ENCODE measurements around the gene CMSS1.

CMSS1 gene

GRCh38 chr3:100171211-100171914 is 353.7 kb downstream of the CMSS1 start:
- no peak overlapping the region for H3K4me3 ChIP-seq (replicated peaks; ENCODE audit: insufficient read depth, low read length)
- no peak overlapping the region for H3K27ac ChIP-seq (replicated peaks)
- H3K27me3 ChIP-seq (ENCODE audit: insufficient read depth, poor library complexity, severe bottlenecking), result no peaks in the 10 kb centered on the region
- TF ChIP-seq POLR2AphosphoS5 (IDR thresholded peaks at IDR 0.05; ENCODE audit: low read depth) (no peak), SPI1 (IDR thresholded peaks at IDR 0.05; ENCODE audit: borderline replicate concordance, low read depth) (no peak), GABPA (IDR thresholded peaks at IDR 0.05; ENCODE audit: low read depth) (no peak)
- TF ChIP-seq, protein P1, sequence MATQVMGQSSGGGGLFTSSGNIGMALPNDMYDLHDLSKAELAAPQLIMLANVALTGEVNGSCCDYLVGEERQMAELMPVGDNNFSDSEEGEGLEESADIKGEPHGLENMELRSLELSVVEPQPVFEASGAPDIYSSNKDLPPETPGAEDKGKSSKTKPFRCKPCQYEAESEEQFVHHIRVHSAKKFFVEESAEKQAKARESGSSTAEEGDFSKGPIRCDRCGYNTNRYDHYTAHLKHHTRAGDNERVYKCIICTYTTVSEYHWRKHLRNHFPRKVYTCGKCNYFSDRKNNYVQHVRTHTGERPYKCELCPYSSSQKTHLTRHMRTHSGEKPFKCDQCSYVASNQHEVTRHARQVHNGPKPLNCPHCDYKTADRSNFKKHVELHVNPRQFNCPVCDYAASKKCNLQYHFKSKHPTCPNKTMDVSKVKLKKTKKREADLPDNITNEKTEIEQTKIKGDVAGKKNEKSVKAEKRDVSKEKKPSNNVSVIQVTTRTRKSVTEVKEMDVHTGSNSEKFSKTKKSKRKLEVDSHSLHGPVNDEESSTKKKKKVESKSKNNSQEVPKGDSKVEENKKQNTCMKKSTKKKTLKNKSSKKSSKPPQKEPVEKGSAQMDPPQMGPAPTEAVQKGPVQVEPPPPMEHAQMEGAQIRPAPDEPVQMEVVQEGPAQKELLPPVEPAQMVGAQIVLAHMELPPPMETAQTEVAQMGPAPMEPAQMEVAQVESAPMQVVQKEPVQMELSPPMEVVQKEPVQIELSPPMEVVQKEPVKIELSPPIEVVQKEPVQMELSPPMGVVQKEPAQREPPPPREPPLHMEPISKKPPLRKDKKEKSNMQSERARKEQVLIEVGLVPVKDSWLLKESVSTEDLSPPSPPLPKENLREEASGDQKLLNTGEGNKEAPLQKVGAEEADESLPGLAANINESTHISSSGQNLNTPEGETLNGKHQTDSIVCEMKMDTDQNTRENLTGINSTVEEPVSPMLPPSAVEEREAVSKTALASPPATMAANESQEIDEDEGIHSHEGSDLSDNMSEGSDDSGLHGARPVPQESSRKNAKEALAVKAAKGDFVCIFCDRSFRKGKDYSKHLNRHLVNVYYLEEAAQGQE (IDR thresholded peaks at IDR 0.05; ENCODE audit: insufficient replicate concordance, low read depth), result no peak
- TF ChIP-seq, protein P2, sequence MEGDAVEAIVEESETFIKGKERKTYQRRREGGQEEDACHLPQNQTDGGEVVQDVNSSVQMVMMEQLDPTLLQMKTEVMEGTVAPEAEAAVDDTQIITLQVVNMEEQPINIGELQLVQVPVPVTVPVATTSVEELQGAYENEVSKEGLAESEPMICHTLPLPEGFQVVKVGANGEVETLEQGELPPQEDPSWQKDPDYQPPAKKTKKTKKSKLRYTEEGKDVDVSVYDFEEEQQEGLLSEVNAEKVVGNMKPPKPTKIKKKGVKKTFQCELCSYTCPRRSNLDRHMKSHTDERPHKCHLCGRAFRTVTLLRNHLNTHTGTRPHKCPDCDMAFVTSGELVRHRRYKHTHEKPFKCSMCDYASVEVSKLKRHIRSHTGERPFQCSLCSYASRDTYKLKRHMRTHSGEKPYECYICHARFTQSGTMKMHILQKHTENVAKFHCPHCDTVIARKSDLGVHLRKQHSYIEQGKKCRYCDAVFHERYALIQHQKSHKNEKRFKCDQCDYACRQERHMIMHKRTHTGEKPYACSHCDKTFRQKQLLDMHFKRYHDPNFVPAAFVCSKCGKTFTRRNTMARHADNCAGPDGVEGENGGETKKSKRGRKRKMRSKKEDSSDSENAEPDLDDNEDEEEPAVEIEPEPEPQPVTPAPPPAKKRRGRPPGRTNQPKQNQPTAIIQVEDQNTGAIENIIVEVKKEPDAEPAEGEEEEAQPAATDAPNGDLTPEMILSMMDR (IDR thresholded peaks at IDR 0.05; ENCODE audit: insufficient read depth, low read length), result no peak
- no peak for DNase-seq (ENCODE audit: low read depth in 1 of 2, low spot score in 1 of 2)

GRCh38 chr3:100173961-100174360 is 356.3 kb downstream of the CMSS1 start:
- DNase-seq (ENCODE audit: low read depth in 1 of 2, low spot score in 1 of 2), result no peak
- H3K4me3 ChIP-seq (replicated peaks; ENCODE audit: insufficient read depth, low read length), result no peak overlapping the region
- TF ChIP-seq GABPA (IDR thresholded peaks at IDR 0.05; ENCODE audit: low read depth), result no peak
- TF ChIP-seq SPI1 (IDR thresholded peaks at IDR 0.05; ENCODE audit: borderline replicate concordance, low read depth), result no peak
- TF ChIP-seq, protein P1 (IDR thresholded peaks at IDR 0.05; ENCODE audit: insufficient replicate concordance, low read depth), result no peak
- TF ChIP-seq, protein P2 (IDR thresholded peaks at IDR 0.05; ENCODE audit: insufficient read depth, low read length), result no peak
- no peak for TF ChIP-seq POLR2AphosphoS5 (IDR thresholded peaks at IDR 0.05; ENCODE audit: low read depth)
- H3K27ac ChIP-seq (replicated peaks), result no peak overlapping the region
- no peaks in the 10 kb centered on the region for H3K27me3 ChIP-seq (ENCODE audit: insufficient read depth, poor library complexity, severe bottlenecking)

DNA sequence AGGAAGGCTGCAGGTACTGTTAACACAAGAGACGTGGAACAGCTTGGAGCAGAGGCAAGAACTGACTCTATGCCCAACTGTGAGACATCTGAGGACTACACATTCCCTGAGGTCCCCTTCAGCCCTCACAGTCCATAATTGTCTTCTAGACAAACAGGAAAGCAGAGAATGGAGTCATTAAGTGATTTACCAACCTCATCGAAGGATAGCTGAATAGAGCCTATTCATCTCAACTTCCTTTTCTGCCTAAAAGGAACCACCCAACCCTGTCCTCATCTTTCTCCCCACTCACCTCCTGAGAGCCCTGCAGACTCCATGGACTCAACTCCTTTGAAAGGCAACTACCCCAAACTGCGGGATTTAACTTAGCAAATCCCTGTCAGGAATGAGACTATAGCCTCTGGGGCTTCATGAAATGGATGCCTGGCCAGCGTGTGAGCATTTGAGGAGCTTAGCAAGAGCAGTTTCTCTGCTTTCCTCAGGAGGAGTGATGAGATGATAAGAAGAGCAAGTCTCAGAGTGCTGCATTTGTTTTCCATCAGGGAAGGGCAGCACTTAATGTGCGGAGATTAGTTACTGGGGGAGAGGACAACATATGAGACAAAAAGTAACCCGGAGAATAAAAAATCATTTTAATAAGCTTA is 358.1 kb downstream of the CMSS1 start:
- DNase-seq (ENCODE audit: low read depth in 1 of 2, low spot score in 1 of 2), result no peak
- Histone ChIP-seq H3K27me3 (ENCODE audit: insufficient read depth, poor library complexity, severe bottlenecking) (no peaks in the 10 kb centered on the region), H3K4me3 (replicated peaks; ENCODE audit: insufficient read depth, low read length) (no peak overlapping the region), H3K27ac (replicated peaks) (no peak overlapping the region)
- TF ChIP-seq SPI1 (IDR thresholded peaks at IDR 0.05; ENCODE audit: borderline replicate concordance, low read depth) (no peak), GABPA (IDR thresholded peaks at IDR 0.05; ENCODE audit: low read depth) (no peak), POLR2AphosphoS5 (IDR thresholded peaks at IDR 0.05; ENCODE audit: low read depth) (no peak)
- TF ChIP-seq, protein P1 (IDR thresholded peaks at IDR 0.05; ENCODE audit: insufficient replicate concordance, low read depth), result no peak
- TF ChIP-seq, protein P2 (IDR thresholded peaks at IDR 0.05; ENCODE audit: insufficient read depth, low read length), result no peak
